GM12872 (cell line): Measurements from ENCODE around the gene SRGAP1.

Experiments
- TF ChIP-seq, protein P1 (sequence below): IDR thresholded peaks from 3 replicates; pipeline ENCODE4 v1.5.1; 2011; ENCODE audit warnings: low read depth, mild to moderate bottlenecking, low read length, moderate library complexity; ENCODE audit not compliant: insufficient read depth

Gene SRGAP1

DNA sequence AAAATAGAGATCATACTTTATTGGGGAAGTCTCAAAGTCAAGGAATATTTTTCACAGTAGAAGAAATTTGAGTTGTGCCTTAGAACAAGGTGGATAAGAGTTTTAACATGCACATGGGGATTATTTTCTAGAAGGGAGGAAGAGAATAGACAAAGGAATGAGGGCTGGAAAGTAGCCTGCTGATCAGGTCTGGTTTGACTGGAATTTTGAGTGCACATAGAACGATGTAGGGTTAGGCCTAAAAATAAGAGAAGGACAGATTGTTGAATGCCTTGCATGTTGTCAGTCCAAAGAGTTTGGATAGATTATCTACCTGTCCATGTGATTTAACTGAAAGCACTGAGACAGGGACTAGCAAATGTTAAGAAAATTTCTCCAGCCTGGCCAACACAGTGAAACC is 87.2 kb downstream of the SRGAP1 start:
- TF ChIP-seq, protein P1, sequence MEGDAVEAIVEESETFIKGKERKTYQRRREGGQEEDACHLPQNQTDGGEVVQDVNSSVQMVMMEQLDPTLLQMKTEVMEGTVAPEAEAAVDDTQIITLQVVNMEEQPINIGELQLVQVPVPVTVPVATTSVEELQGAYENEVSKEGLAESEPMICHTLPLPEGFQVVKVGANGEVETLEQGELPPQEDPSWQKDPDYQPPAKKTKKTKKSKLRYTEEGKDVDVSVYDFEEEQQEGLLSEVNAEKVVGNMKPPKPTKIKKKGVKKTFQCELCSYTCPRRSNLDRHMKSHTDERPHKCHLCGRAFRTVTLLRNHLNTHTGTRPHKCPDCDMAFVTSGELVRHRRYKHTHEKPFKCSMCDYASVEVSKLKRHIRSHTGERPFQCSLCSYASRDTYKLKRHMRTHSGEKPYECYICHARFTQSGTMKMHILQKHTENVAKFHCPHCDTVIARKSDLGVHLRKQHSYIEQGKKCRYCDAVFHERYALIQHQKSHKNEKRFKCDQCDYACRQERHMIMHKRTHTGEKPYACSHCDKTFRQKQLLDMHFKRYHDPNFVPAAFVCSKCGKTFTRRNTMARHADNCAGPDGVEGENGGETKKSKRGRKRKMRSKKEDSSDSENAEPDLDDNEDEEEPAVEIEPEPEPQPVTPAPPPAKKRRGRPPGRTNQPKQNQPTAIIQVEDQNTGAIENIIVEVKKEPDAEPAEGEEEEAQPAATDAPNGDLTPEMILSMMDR, result no peak

DNA sequence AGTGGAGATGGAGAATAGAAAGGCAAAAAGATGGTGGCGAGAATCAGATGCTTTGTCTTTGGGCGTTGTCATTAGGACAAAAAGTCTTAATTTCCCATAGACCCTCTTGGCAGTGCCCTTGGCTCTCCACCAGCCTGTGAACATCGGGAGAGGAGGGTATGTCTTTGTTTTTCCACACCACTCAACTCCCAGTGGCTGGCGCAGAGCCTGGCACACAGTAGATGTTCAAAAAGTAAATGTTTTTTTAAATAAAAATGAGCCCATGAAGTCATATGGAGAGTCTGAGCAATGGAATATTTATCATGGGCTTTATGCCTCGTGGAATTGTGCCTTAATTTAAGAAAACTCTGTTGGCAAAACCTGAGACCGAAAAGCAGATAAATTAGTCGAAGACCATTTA is 90.4 kb downstream of the SRGAP1 start:
- TF ChIP-seq, protein P1, result no peak

DNA sequence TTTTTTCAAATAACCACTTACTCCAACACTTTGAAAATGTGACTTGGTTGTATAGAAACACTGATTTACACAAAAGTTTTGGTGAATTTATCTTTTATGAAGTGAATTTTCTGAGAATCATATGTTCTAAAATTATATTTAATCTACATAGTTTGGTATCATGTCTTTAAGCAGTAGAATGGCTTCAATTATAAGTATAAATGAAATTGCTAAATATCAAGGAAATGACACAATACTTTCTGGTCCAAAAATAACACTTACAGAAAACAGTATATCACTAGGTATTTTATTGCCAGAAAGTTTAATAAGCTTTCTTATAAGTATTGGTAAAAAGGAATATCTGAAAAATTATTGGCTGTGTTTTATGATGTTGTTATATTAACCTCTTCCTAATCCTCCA is 90.9 kb downstream of the SRGAP1 start:
- TF ChIP-seq, protein P1, result no peak

DNA sequence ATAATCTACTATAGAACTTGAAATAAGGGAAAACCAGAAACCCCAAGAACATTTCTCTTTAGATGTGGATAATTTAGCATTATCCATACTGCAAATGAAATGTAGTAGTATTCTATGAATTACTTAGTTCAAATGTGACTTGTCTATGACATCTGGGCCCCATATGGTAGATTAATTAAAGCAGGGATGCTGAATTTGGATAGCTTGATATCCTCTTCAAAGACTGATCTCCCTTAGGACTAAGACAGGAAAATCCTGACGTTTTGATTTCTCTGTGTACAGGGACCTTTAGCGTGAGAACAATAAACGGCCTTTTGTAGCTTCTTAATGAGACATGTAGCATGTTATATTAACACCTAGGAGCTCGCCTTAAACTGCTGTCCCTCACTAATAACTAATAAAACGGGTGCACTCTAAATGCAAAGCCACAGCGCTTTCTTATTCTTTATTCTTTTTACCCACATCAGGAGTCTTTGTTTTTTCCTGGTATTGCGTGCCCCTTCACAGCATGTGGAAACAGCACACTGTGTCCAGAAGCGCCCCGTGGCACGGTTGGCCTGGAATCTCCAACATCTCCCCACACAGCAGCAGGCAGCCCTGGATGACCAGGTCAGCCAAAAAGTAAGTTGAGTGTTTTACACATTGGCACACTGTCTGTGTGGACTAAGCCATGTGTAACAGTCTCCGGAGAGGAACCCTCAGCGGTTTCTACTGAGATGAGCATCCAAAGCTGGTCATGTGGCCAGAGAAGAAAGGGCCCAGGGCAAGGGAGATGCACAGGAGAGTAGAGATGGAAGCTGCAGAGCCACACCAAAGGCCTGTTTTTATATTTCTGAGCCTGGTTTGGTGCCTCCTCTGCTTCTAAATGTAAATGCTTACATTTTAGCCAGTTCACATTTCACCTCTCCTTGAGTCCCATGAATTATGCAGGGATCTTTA is 93.1 kb downstream of the SRGAP1 start:
- TF ChIP-seq, protein P1, result no peak

DNA sequence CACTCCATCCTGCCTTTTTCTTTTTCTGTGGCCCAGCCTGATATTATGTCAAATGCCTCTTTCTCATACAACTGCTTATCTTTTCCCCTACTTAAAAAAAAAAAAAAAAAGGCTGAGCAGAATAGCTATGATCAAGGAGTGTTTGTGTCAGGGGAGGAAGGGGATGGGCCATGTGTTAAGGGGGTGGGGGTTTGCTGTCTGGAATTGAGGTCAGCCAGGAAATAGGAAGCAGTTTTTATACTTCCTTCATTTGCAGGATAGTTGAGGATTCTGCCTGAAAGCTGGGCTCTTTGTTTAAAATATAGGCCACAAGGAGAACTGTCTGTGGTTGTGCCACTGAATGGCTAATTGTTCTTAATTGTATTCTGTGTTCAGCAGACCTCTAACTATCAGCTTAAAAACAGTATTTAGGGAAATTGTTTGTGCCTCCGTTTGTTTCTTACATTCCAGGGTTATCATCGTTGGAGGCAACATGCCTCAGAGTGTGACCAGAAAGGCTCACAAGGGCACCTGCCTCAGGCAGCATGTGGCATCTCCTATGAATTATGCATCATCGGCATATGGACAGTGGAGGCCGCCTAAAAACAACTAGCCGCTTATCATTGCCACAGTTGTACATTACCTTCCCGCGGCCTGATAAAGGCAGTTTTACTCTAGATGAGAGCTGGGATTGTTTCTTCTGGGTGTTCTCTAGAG is 96.0 kb downstream of the SRGAP1 start:
- TF ChIP-seq, protein P1, result no peak

DNA sequence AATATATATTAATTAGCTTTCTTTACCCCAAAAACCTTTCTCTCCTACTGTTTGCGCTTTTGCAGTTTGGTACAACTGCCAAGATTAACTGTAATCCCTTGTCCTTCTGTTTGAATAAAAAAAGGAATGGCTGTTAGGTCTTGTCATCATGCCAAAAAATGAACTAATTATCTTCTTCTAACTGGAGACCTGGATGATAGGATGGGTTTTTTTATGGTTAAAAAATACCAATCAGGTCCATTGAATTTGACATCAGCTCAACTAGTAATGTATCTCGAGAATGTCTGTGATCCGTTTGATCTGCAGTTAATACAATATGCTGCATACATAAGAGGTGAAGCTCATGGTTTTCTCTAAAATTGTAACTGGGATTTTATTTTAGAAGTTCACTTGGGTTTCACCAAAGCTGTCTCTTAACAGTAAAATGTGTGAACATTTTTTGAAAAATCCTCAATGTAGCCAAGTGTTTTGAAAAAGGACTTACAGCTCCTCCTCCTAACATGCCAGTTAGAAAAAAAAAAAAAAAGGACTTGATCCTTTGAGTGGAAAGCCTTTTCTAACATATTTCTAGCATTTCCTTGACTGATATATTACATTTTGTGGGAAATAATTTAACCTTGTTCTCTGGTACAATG is 96.8 kb downstream of the SRGAP1 start:
- TF ChIP-seq, protein P1, result no peak

DNA sequence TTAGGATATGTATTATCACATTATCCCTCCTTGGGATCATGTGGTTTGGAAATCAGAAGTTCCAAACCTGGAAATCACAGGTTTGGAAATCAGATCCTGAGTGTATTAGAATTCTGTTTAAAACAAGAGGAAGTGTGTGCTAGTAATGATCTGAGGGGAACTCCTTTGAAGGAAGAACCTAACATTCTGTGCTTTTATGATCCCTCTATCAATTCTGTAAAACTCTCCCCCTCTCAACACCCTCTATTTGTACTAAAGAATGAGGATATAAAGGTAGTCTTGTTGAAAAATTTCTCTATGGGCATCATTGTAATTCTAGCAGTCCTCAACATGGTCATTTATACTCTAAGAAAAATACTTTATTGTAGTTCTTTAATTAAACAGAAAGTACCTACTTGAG is 97.4 kb downstream of the SRGAP1 start:
- TF ChIP-seq, protein P1, result no peak
